Measurements from ENCODE around the gene USP34. TPM values are rescaled to one million over a fixed set of nuclear protein-coding genes. Genes with fewer than 3 reads are reported as not detected.

USP34 gene
- total and polyA plus RNA-seq, 9 of the 15 experiments (the other 6 are each of a cell fraction or from before 2014, with no cell fraction given), result 19.8 to 108 (median 67.8) TPM

GRCh38 chr2:61485281-61485680 is 14.4 kb upstream of the USP34 start:
- intact Hi-C loops (cut with micrococcal nuclease) (no loop called here), in situ Hi-C loops (cut with MboI) (no loop called here)
- H3K27me3 ChIP-seq (ENCODE audit: control insufficient read depth in 2 of 2, insufficient read depth in 2 of 2, low read length in 2 of 2), result no peaks in the 10 kb centered on the region
- no peak overlapping the region for H3K9ac ChIP-seq (ENCODE audit: insufficient read depth in 1 of 2, low read depth in 2 of 2, low read length in 2 of 2)
- H3K4me1 ChIP-seq (replicated peaks in 1 of 2; ENCODE audit: control insufficient read depth in 2 of 2, insufficient read depth in 2 of 2, low read length in 2 of 2), result no peaks in the 10 kb centered on the region
- H3K79me2 ChIP-seq (ENCODE audit: control insufficient read depth, insufficient read depth, low read length), result peaks cover 23% of the 10 kb centered on the region; the same call in 2 of the 3 replicates
- TF ChIP-seq HMGXB4 (CRISPR knock-in tag; IDR thresholded peaks at IDR 0.05) (no peak), NR1H2 (CRISPR knock-in tag; IDR thresholded peaks at IDR 0.05) (no peak), POLR2B (IDR thresholded peaks at IDR 0.05; ENCODE audit: low read depth, partially characterized antibody) (no peak), HLTF (IDR thresholded peaks at IDR 0.05) (no peak), ELK1 (CRISPR knock-in tag; IDR thresholded peaks at IDR 0.05) (no peak), RAD51 (IDR thresholded peaks at IDR 0.05; ENCODE audit: borderline replicate concordance, low read depth) (no peak), ZSCAN29 (IDR thresholded peaks at IDR 0.05) (no peak), ZNF280B (CRISPR knock-in tag; IDR thresholded peaks at IDR 0.05) (no peak), MCM5 (IDR thresholded peaks at IDR 0.05; ENCODE audit: low read depth) (no peak), ARNT (IDR thresholded peaks at IDR 0.05) (no peak), FOXA1 (IDR thresholded peaks at IDR 0.05; ENCODE audit: borderline replicate concordance) (no peak), ZZZ3 (IDR thresholded peaks at IDR 0.05) (no peak), POLR2A (conservative IDR thresholded peaks at IDR 0.05) (no peak), ZFP91 (CRISPR knock-in tag; IDR thresholded peaks at IDR 0.05) (no peak), ZNF143 (CRISPR knock-in tag; IDR thresholded peaks at IDR 0.05) (no peak), TEAD2 (tag; IDR thresholded peaks at IDR 0.05) (no peak), HMG20B (CRISPR knock-in tag; IDR thresholded peaks at IDR 0.05) (no peak)
- POLR2A ChIA-PET, result interaction anchor here (0.8 kb wide), 1 partner anchor 13 kb away, joined by 3 read pairs; no protein-coding TSS in a partner anchor
- CTCF ChIA-PET (ENCODE audit: low intra/inter-chr PET ratio), result no interaction called here
- no peak for ATAC-seq
- H3K9me3 ChIP-seq (replicated peaks; ENCODE audit: control insufficient read depth, insufficient read depth, low read depth, low read length), result no peaks in the 10 kb centered on the region
- H4K20me1 ChIP-seq (replicated peaks; ENCODE audit: control insufficient read depth, insufficient read depth, low read length), result no peaks in the 10 kb centered on the region
- no peak overlapping the region for H2AFZ ChIP-seq (ENCODE audit: low read depth, low read length)
- no peak for DNase-seq (ENCODE audit: extremely low read depth in 1 of 4, low spot score in 3 of 4)
- no peak for FAIRE-seq
- no TSS peak for BruUV-seq (replicated peaks)
- H3K27ac ChIP-seq (ENCODE audit: extremely low read depth, low read depth, low read length), result no peak overlapping the region
- no peaks in the 10 kb centered on the region for H3K9me1 ChIP-seq (ENCODE audit: control insufficient read depth, insufficient read depth, low read length)
- H3K4me3 ChIP-seq, result no peak overlapping the region
- peaks cover 96% of the 10 kb centered on the region for H3K36me3 ChIP-seq (ENCODE audit: control insufficient read depth, insufficient read depth, low read length)
- WGBS (ENCODE audit: insufficient coverage, low coverage, missing lambda C conversion rate), result 99% methylated on average over 5 of the region's 5 CpGs
- H3K4me2 ChIP-seq (ENCODE audit: insufficient read depth, low read length), result no peak overlapping the region

Measured in K562 (cell line).